Measurements from ENCODE around the gene FAM227B.

- TF ChIP-seq, protein P1, sequence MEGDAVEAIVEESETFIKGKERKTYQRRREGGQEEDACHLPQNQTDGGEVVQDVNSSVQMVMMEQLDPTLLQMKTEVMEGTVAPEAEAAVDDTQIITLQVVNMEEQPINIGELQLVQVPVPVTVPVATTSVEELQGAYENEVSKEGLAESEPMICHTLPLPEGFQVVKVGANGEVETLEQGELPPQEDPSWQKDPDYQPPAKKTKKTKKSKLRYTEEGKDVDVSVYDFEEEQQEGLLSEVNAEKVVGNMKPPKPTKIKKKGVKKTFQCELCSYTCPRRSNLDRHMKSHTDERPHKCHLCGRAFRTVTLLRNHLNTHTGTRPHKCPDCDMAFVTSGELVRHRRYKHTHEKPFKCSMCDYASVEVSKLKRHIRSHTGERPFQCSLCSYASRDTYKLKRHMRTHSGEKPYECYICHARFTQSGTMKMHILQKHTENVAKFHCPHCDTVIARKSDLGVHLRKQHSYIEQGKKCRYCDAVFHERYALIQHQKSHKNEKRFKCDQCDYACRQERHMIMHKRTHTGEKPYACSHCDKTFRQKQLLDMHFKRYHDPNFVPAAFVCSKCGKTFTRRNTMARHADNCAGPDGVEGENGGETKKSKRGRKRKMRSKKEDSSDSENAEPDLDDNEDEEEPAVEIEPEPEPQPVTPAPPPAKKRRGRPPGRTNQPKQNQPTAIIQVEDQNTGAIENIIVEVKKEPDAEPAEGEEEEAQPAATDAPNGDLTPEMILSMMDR (IDR thresholded peaks at IDR 0.05), result no peak
- TF ChIP-seq POLR2A (IDR thresholded peaks at IDR 0.05), result no peak
Measured at GRCh38 chr15:49452595-49452994, 168.0 kb downstream of the FAM227B start.

Measured in testis (tissue), 2 donors.